WTC11 (cell line): ENCODE measurements around the gene COL13A1. TPM values are rescaled to one million over a fixed set of nuclear protein-coding genes. Genes with fewer than 3 reads are reported as not detected.

Experiments
- ATAC-seq: fragments of 200-7000 bp; cut with Tn5 transposase; 2 replicates; pipeline ENCODE4 v1.10.0; 2021; ENCODE audit warnings: mild to moderate bottlenecking, moderate library complexity
- CTCF ChIA-PET: fragments of 300-600 bp; sonication (Branson Sonifier 250); formaldehyde crosslinking; loops from one replicate; lab custom pipeline; 2021; ENCODE audit warnings: antibody characterized with exemption; lab: Charles Lee
- POLR2A ChIA-PET: fragments of 350-600 bp; sonication (Branson Sonifier 250); formaldehyde crosslinking; loops from one replicate; lab custom pipeline; 2021; ENCODE audit warnings: antibody characterized with exemption; lab: Charles Lee
- DNase-seq: peaks from one replicate; pipeline ENCODE4 v3.0.0; 2021; ENCODE audit warnings: low spot score
- H3K27ac Mint-ChIP-seq: 2 replicates; pipeline ENCODE4 v1.8.0; 2021; ENCODE audit warnings: mixed read lengths
- H3K27me3 Mint-ChIP-seq: 2 replicates; pipeline ENCODE4 v1.8.0; 2021; ENCODE audit warnings: low read depth, mild to moderate bottlenecking, moderate library complexity, mixed read lengths
- H3K36me3 Mint-ChIP-seq: 2 replicates; pipeline ENCODE4 v1.8.0; 2021; ENCODE audit warnings: mixed read lengths
- H3K4me1 Mint-ChIP-seq: 2 replicates; pipeline ENCODE4 v1.8.0; 2022; ENCODE audit warnings: mixed read lengths
- H3K4me3 Mint-ChIP-seq: 2 replicates; pipeline ENCODE4 v1.8.0; 2021; ENCODE audit warnings: mild to moderate bottlenecking, moderate library complexity, mixed read lengths
- H3K9me3 Mint-ChIP-seq: 2 replicates; pipeline ENCODE4 v1.8.0; 2021; ENCODE audit warnings: mixed read lengths
- ATF1 ChIP-seq: sonication (generic); formaldehyde crosslinking; IDR thresholded peaks from 2 replicates; pipeline ENCODE4 v1.8.1; 2023; ENCODE audit warnings: mild to moderate bottlenecking, moderate library complexity, missing genetic modification reagents
- E2F4 ChIP-seq: sonication (generic); formaldehyde crosslinking; IDR thresholded peaks from 2 replicates; pipeline ENCODE4 v1.8.1; 2022; ENCODE audit warnings: low read depth, mild to moderate bottlenecking, moderate library complexity, missing genetic modification reagents, borderline replicate concordance
- GABPB1 ChIP-seq: sonication (generic); formaldehyde crosslinking; IDR thresholded peaks from 2 replicates; pipeline ENCODE4 v1.8.1; 2023; ENCODE audit warnings: mild to moderate bottlenecking, missing genetic modification reagents
- KAT7 ChIP-seq: sonication (generic); formaldehyde crosslinking; IDR thresholded peaks from 2 replicates; pipeline ENCODE4 v1.8.1; 2023; ENCODE audit warnings: missing genetic modification reagents, mild to moderate bottlenecking, borderline replicate concordance
- MYBL2 ChIP-seq: sonication (generic); formaldehyde crosslinking; IDR thresholded peaks from 2 replicates; pipeline ENCODE4 v1.8.1; 2023; ENCODE audit warnings: mild to moderate bottlenecking, moderate library complexity, missing genetic modification reagents
- NFE2L1 ChIP-seq: sonication (generic); formaldehyde crosslinking; IDR thresholded peaks from 2 replicates; pipeline ENCODE4 v1.8.1; 2023; ENCODE audit warnings: missing genetic modification reagents
- NR2C2 ChIP-seq: sonication (generic); formaldehyde crosslinking; IDR thresholded peaks from 2 replicates; pipeline ENCODE4 v1.8.0; 2022; ENCODE audit warnings: mild to moderate bottlenecking, missing genetic modification reagents
- NR3C1 ChIP-seq: sonication (generic); formaldehyde crosslinking; conservative IDR thresholded peaks from 2 replicates; pipeline ENCODE4 v1.8.1; 2023; ENCODE audit warnings: low read depth, mild to moderate bottlenecking, missing genetic modification reagents
- OVOL2 ChIP-seq: fragments of 250-450 bp; sonication (Bioruptor Pico); IDR thresholded peaks from 2 replicates; pipeline ENCODE4 v1.9.0; 2021; ENCODE audit warnings: mild to moderate bottlenecking, borderline replicate concordance
- PRRX2 ChIP-seq: fragments of 250-450 bp; sonication (Bioruptor Pico); IDR thresholded peaks from 2 replicates; pipeline ENCODE4 v1.8.0; 2021; ENCODE audit warnings: mild to moderate bottlenecking
- SMAD3 ChIP-seq: sonication (generic); formaldehyde crosslinking; IDR thresholded peaks from 2 replicates; pipeline ENCODE4 v1.8.0; 2022; ENCODE audit warnings: missing genetic modification reagents, mild to moderate bottlenecking, borderline replicate concordance
- TEAD1 ChIP-seq: sonication (generic); formaldehyde crosslinking; IDR thresholded peaks from 2 replicates; pipeline ENCODE4 v1.8.0; 2022; ENCODE audit warnings: mild to moderate bottlenecking, missing genetic modification reagents
- USF1 ChIP-seq: sonication (generic); formaldehyde crosslinking; IDR thresholded peaks from 2 replicates; pipeline ENCODE4 v1.8.0; 2022; ENCODE audit warnings: mild to moderate bottlenecking, missing genetic modification reagents
- USF2 ChIP-seq: sonication (generic); formaldehyde crosslinking; IDR thresholded peaks from 2 replicates; pipeline ENCODE4 v1.8.1; 2023; ENCODE audit warnings: mild to moderate bottlenecking, missing genetic modification reagents, moderate library complexity
- ZNF219 ChIP-seq: sonication (generic); formaldehyde crosslinking; IDR thresholded peaks from 2 replicates; pipeline ENCODE4 v1.8.0; 2023; ENCODE audit warnings: missing genetic modification reagents, mild to moderate bottlenecking, borderline replicate concordance
- ZNF423 ChIP-seq: fragments of 250-450 bp; sonication (Bioruptor Pico); IDR thresholded peaks from 2 replicates; pipeline ENCODE4 v2.1.2; 2022; ENCODE audit warnings: mild to moderate bottlenecking, moderate library complexity
- ZNF512 ChIP-seq: sonication (generic); formaldehyde crosslinking; IDR thresholded peaks from 2 replicates; pipeline ENCODE4 v1.8.1; 2022; ENCODE audit warnings: missing genetic modification reagents, borderline replicate concordance
- total RNA-seq: library from RNA; stranded (reverse); gene quantifications from 3 replicates; pipeline ENCODE4 v1.2.3, GENCODE V29; 2021
- TF ChIP-seq, protein P1 (sequence below): sonication (generic); formaldehyde crosslinking; IDR thresholded peaks from 2 replicates; pipeline ENCODE4 v1.8.0; 2023; ENCODE audit warnings: missing genetic modification reagents, mild to moderate bottlenecking, borderline replicate concordance
- TF ChIP-seq, protein P2 (sequence below): fragments of 250-450 bp; sonication (Bioruptor Pico); conservative IDR thresholded peaks from 2 replicates; pipeline ENCODE4 v1.9.0; 2021; ENCODE audit warnings: mild to moderate bottlenecking

The COL13A1 gene
- total RNA-seq, 1 experiment from 2014 or later = 7.1 TPM

DNA sequence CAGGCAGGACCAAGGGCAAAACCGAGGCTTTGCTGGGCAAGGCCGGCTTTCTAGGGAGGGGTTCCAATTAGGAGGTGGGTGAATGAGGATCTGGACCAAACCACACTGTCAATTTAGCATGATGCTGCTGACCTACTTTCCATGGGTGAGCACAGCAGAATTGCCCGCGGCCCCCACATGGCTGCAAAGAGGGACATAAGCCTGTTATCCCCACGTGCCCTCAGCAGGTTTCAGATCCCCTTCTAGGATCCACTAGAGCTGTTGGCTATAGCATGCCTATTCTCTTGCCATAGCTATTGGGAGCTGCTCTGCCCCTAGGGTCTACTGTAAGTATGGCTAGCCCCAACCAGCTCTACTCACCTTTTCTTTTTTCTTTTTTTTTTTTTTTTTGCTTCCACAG lies 102.8 kb downstream of the COL13A1 start (continued):
- TF ChIP-seq NFE2L1 (CRISPR knock-in tag) (no peak), PRRX2 (no peak), TEAD1 (no peak)

DNA sequence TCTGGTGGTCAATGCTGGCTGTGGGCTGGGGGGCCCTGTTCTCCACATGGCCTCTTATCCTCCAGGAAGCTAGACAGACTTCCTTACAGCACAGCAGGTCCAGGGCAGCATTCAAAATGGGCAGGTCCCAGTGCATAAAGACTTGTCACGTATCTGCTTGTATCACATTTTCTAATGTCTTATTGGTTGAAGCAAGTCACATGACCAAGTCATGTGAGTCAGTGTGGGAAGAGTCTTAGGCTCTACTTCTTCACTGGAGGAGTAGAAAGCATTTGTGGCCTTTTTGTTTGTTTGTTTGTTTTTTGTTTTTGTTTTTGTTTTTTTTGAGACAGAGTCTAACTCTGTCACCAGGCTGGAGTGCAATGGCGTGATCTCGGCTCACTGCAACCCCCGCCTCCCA lies 104.7 kb downstream of the COL13A1 start:
- CTCF ChIA-PET = no interaction called here
- POLR2A ChIA-PET = no interaction called here
- Mint-ChIP-seq H3K36me3 (no peaks in the 10 kb centered on the region), H3K9me3 (no peaks in the 10 kb centered on the region), H3K4me1 (peaks cover 14% of the 10 kb centered on the region), H3K27me3 (no peaks in the 10 kb centered on the region; the same call in 1 of the 2 replicates), H3K4me3 (no peak overlapping the region), H3K27ac (no peak overlapping the region)
- ATAC-seq (no peak), DNase-seq (no peak)
- TF ChIP-seq SMAD3 (no peak), OVOL2 (no peak), ZNF512 (CRISPR knock-in tag) (no peak), KAT7 (CRISPR knock-in tag) (no peak), NR2C2 (CRISPR knock-in tag) (no peak), GABPB1 (CRISPR knock-in tag) (no peak), E2F4 (CRISPR knock-in tag) (no peak), ZNF423 (no peak), USF1 (CRISPR knock-in tag) (peak; percentile 33; the same call in 1 of the 2 replicates), NR3C1 (CRISPR knock-in tag) (no peak), USF2 (CRISPR knock-in tag) (peak; percentile 65), ATF1 (CRISPR knock-in tag) (no peak), ZNF219 (CRISPR knock-in tag) (no peak), MYBL2 (CRISPR knock-in tag) (no peak)
- TF ChIP-seq, protein P1, sequence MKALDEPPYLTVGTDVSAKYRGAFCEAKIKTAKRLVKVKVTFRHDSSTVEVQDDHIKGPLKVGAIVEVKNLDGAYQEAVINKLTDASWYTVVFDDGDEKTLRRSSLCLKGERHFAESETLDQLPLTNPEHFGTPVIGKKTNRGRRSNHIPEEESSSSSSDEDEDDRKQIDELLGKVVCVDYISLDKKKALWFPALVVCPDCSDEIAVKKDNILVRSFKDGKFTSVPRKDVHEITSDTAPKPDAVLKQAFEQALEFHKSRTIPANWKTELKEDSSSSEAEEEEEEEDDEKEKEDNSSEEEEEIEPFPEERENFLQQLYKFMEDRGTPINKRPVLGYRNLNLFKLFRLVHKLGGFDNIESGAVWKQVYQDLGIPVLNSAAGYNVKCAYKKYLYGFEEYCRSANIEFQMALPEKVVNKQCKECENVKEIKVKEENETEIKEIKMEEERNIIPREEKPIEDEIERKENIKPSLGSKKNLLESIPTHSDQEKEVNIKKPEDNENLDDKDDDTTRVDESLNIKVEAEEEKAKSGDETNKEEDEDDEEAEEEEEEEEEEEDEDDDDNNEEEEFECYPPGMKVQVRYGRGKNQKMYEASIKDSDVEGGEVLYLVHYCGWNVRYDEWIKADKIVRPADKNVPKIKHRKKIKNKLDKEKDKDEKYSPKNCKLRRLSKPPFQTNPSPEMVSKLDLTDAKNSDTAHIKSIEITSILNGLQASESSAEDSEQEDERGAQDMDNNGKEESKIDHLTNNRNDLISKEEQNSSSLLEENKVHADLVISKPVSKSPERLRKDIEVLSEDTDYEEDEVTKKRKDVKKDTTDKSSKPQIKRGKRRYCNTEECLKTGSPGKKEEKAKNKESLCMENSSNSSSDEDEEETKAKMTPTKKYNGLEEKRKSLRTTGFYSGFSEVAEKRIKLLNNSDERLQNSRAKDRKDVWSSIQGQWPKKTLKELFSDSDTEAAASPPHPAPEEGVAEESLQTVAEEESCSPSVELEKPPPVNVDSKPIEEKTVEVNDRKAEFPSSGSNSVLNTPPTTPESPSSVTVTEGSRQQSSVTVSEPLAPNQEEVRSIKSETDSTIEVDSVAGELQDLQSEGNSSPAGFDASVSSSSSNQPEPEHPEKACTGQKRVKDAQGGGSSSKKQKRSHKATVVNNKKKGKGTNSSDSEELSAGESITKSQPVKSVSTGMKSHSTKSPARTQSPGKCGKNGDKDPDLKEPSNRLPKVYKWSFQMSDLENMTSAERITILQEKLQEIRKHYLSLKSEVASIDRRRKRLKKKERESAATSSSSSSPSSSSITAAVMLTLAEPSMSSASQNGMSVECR (CRISPR knock-in tag) = no peak
- TF ChIP-seq, protein P2, sequence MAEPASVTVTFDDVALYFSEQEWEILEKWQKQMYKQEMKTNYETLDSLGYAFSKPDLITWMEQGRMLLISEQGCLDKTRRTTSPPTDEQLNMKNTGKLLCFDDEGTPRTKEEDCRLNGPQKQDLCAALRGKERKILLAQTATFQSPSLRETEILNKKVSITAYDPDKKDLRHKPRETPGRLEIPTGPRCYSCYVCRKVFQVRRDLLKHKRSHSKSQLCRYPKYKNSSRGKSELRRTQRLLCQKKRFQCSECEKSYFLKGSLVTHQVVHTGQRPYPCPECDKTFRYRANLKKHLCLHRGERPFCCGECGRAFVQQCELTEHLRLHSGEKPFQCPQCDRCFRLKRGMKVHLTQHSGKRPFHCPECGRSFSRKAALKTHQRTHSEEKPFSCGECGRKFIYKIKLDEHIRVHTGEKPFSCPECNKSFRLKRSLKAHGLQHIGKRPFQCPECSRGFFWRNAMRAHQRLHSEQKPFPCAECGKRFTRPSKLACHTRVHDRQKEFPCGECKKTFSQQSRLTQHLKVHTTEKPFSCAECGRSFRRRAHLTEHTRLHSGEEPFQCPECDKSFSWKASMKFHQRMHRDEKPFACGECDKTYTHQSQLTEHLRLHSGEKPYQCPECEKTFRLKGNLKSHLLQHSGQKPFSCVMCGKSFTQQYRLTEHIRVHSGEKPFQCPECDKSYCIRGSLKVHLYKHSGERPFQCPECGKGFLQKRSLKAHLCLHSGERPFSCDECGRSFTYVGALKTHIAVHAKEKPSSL (CRISPR knock-in tag) = no peak
